Islet precursor cell (in vitro differentiated cells): ENCODE measurements around the gene F2RL2.

Experiments used
- DNase-seq: peaks from one replicate; pipeline ENCODE4 v3.0.0-alpha.2; 2018

F2RL2 gene

GRCh38 chr5:76582230-76583162, 40.7 kb downstream of the F2RL2 start:
- DNase-seq: no peak

GRCh38 chr5:76580981-76581380, 42.2 kb downstream of the F2RL2 start:
- no peak for DNase-seq

DNA sequence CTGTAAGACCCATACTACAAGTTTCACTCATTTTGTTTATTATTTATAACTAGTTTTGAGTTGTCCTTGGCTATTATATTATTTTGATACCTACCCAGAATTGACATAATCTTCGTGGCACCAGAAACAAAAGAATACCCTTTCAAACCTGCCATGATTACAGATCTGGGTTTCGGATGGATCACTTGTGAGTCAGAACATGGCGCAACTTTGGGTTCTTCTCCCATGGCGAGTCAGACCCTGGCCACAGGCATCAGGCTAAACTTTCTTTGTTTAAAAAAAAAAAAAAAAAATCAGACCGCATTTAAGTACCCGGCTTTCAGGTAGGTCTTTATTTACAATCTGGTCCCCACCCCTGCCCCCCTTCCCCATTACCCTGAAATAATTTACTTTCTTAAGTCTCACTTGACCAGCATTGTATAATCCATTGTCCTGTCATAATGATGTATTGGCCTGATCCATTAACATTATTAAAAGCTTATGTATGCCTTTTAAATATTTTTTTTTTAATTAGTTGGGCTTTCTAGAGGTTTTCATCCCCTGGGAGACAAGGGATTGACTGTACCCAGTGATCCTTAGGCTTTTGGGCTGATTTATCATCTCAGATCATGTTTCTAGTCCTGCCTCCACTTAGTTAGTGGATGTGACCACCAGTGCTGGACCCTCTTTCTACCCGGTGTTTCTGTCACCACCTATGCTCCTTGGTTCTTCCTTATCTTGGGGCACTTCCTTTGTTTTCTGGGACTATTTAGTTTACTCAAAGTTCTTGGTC, 43.9 kb downstream of the F2RL2 start:
- DNase-seq: no peak

DNA sequence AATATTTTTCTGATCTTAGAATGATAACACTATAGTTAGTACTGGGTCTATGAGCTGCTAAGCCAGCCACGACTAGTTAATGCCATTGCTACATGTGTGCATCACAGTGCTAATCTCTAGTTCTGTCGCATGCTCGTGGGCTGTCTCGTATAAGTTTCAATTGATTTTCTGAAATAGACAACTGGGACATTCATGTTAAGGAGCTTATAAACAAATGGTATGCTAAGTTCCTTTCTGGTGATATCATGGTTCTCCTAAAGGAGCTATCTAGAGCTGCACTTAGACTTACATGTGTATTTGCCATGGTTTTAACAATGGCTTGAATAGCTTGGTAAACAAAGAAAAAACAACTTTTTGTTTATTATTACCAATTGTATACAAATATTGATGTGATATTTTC, 46.2 kb downstream of the F2RL2 start:
- no peak for DNase-seq

GRCh38 chr5:76576450-76576849, 46.8 kb downstream of the F2RL2 start:
- DNase-seq: no peak

- no peak for DNase-seq
Measured at GRCh38 chr5:76571559-76571958, 51.6 kb downstream of the F2RL2 start.

GRCh38 chr5:76570153-76570552, 53.0 kb downstream of the F2RL2 start:
- DNase-seq: no peak
